Stimulated activated CD4-positive, alpha-beta T cell treated with anti-CD3 and anti-CD28 coated beads, Interleukin-15, amount 100 ng/mL, for 24 hours (primary cell): ENCODE measurements around the gene RPL27A.

Experiments used
- DNase-seq: peaks from one replicate; pipeline ENCODE4 v3.0.0-alpha.2; 2020

Gene RPL27A

DNA sequence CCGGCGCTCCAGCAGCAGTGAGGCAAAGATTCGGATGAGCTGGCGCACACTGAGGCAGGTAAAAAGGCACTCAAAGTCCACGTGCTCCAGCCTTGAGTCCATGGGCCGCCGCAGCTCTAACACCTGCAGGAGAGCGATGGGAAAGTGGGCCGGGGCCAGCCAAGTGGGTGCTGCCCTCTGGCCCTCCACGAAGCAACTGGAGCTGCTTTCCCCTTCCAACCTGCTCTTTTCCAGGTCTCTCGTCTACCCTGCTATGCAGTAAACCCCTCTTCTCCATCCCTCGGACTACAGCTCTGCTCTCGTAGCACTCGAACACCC, 20.0 kb downstream of the RPL27A start:
- no peak for DNase-seq

GRCh38 chr11:8704136-8704535, 21.5 kb downstream of the RPL27A start:
- DNase-seq, result no peak

DNA sequence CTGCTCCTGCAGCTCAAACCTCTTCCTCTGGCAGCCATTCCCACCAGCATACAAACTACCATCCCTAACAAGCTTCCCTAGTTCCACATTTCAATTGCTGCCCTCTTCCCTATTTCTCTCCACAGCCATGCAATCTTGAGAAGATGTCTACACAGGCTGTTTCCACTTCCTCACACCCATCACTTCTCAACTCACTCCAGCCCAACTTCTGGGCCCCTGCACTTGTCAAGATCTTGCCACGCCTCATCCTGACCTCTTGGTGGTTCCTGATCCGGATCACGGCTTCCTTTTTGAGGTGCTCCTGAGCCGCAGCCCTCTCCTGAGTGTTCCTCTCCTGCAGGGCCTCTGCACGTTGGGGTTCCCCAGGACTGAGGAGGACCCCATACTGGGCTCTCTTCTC, 22.6 kb downstream of the RPL27A start:
- no peak for DNase-seq

DNA sequence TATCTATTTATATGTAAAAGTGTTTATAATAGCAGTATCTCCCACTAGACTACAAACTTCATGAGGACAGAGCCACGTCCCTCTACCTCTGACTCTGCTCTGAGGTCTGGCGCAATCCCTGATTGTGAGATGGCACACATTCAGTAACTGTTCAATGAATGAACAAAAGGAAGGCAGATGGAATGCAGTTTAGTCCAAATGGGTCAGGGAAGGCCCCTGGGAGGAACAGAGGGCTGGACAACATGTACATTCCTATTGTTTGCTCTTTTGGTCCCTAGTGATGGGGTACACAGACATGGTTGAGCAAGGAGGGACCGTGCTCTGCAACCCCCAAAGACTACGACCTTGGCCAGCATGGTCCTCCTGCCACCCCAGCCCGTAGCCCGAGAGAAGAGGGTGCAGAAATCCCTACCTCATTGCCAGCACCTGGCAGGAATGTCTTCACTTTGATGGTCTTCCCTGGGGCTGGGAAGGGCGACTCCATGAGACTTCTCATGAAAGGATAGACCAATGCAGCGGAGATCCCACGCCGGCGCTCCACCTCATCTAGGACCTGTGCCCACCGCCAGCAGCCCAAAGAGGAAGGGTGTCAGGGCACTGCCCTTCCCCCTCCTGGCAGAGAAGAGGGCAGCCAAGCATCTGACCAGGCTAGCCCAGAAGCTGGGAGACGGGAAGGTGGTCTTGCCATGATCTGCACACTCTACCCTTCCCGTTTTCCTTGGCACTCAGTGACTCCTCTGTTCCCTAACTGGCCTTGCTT, 24.3 kb downstream of the RPL27A start:
- no peak for DNase-seq

DNA sequence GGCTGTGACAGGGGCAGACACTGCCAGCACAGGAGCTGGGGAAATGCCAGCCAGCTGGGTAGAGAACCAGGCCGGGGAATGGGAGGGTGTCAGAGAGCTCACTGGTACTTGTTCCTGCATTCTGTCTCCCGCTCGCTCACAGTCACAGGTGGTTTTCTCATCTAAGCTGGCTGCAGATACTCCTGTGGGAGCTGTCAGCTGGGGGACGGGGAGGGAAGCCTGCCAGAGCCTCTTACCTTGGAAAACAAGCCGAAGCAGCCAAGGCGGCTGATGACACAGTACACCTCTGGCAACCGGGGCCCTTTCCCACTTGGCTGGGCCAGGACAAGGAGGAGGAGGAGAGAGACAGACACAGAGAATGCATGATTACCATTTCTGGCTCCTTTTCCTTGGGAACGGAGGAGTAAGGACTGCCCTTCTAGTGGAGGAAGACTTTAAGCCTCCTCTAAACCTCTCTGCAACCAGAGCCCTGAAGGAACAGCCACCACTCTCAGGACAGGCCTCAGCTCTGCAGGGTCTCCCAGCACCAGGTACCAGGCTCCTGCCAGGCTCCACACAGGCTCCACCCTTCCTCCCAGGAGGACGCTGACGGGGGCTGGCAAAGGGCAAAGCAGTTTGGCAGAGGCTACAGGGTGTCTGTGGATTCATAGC, 25.1 kb downstream of the RPL27A start:
- DNase-seq, result no peak

- no peak for DNase-seq
Measured at GRCh38 chr11:8709002-8709672, 26.5 kb downstream of the RPL27A start.

DNA sequence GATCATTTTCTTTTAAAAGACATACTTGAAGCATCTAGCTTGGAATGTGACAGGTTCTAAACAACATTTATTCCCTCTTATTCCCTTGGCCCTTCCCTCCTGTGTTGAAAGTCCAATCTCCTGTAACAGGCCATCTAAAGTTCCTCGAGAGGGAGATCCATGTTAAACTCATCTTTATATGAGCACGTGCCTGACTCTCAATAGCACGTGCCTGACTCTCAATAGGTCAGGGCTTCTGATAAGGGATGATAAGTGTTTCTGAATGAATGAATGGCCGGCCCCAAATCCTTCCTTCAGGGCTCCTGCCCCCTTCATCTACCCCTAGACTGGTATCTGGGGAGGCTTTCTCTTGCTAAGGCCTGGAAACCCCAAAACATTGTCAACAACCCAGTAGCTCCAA, 27.2 kb downstream of the RPL27A start:
- DNase-seq, result no peak

DNA sequence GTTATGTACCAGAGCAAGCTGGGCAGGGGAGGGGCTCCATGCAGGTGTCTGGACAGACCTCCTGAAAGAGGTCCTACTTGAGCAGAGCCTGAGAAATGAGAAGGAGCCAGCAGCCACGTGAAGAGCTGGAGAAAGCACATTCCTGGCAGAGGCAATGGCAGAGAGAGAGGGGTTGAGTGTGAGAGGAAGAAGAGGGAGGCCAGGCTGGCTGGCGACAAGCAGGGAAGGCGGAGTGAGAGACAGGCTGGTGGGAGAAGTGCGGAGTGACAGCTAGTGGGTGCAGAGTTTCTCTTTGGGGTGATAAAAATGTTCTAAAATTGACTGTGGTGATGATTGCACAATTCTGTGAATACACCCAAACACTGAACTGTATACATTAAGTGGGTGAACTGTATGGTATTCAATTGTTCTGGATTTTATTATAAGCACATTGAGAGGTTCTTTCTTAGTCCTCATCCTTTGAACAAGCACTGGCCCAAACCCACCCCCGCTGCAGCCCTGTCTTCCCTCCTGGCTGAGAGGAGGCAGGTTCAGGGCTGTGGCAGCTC, 29.4 kb downstream of the RPL27A start:
- no peak for DNase-seq

DNA sequence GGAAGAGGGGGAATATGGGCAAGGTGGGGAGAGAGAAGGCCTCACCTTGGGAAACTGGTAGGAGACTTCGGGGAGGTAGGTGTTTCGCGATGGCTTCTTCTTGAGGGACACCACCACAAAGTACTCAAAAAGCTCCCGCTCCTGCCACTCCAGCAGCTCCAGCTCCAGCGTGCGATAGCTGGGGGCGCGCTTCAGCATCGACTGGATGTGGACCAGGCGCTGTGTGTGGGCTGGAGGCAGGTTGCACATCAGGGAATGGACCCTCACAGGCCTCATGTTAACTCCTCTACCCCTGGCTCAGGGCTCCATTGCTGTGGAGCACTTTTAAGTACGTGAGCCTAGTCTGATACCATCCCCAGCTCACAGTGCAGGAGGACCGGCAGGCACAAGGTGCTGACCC, 29.9 kb downstream of the RPL27A start:
- no peak for DNase-seq

- no peak for DNase-seq
Measured at GRCh38 chr11:8713760-8714454, 31.3 kb downstream of the RPL27A start.

DNA sequence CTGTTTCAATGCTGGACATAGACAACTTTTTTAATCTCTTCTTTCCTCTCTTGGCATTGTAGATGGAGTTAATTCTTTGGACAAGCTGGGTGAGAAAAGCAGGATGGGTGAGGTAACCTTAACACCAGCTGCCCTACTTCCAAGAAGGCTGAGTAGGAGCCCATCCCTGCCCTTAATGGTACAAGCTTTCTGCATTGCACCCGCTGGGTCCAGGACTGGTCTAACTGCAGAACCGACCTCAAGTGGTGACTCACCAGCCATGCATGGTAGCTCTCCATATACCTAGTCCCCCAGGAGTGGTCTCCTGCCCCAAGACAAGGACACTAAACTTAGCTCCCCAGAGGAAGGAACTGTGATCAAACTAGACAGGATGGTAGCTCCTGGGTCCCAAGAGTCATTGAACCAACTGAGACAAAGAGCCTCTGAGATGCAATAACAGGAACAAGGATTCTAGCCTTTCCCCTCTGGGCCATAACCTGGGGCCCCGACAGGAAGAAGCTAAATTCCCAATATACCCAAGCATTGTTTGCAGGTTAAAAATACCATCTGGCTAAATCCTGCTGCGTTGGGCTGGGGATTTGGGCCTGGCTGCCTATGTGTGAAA, 32.1 kb downstream of the RPL27A start:
- no peak for DNase-seq

DNA sequence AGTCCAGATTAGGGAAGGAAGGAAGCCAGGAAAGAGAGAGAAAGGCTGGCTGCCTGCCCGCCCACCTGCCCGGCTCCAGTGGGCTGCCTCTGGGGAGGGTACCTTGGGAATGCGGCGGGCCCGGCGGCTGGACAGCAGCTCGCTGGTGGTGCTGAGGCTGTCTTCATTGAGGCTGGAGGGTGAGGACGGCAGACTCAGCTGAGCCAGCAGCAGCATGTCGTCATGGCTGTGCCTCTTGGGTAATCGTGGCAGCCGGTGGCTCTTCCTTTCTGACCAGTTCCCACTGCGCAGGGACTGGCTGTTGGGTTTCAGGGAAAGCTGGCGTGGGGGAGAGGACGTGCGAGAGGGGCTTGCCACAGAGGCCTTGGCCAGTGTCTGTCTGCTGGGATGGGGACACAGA, 32.9 kb downstream of the RPL27A start:
- no peak for DNase-seq

GRCh38 chr11:8717544-8717875, 34.9 kb downstream of the RPL27A start:
- DNase-seq, result no peak

GRCh38 chr11:8717876-8718753, 35.5 kb downstream of the RPL27A start:
- no peak for DNase-seq

DNA sequence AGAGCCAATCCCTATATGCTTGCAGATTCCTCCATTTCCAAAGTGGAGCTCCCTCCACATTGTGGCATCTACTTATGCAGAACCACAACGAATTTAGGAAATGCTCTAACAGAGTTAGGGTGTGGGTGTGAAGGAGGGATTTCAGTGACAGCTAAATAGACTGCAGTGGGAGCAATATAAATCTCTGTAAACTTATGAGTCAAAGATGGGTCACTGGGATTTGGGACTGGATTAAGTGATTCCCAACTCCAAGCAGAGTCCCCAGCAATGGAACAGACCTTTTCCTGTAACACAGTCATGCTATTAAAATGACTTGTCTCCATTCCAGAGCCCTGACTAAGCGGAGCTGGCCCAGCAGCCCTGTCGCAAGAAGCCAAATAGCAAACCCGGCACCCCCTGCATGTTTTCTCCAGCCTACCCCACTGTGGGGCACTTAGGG, 36.6 kb downstream of the RPL27A start:
- no peak for DNase-seq

DNA sequence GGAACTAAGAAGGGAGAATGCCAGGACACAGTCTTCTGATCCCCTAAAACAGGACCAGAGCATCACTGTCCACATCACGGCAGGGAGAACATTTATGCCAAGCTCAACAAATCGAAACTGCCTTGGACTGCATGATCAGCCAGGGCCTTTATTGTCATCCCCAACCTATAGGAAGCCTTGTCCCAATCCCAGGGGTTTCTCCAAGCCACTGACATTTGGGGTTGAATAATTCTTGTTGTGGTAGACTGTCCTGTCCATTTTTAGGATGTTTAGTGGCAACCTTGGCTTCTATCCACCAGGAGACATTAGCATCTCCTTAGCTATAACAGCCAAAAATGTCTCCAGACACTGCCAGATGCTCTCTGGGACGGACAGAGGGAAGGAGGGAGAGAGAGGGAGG, 37.1 kb downstream of the RPL27A start:
- DNase-seq, result no peak

DNA sequence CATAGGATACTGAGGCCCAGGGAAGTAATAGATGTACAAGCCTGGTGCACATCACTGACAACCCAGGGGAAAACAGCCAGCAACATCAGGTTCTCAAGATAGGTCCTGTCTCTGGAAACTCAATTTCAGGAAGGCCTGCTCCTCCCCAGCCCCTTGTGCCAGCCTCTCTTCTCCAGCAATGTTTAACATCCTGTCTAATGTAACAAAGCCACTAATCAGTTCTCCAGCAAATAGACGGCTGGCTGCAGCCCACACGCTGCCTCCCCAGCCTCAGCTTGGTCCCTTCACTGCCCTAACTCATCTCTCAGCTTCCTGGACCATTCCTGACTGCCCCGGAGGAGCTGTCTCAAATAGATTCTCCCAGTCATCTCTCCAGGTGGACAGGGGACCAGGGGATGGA, 37.8 kb downstream of the RPL27A start:
- DNase-seq, result no peak

DNA sequence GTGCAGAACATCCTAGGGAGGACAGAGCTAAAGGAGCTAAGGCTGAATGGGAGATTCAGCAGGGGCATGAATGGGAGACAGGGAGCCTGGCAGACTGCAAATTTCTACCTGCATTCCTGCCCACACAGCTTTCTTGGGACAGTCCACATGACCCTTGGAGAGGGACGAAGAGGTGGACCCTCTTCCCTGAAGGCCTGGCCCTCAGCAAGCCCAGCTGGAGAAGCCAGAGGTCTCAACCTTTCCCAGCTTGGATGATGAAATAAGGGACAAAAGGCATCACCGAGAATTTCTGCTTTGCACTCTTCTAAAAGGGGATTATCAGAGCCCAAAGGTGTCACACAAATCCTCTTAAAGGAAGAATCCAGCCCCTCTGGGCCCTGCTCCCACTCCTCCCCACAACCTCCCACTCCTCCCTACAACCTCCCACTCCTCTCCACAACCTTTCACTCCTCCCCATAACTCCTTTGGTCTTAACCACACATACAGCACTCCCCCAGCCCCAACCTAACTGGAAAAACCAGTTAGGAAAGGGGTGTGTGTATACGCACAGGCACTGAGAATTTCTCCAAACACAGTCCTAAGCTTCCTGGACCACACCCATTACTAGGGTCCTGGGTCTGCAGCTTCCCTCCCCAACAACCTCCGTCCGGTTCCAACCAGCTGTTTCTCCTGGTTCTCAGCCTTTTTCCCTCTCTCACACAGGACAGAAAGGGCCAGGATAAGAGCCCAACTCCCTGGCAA, 38.4 kb downstream of the RPL27A start:
- no peak for DNase-seq

DNA sequence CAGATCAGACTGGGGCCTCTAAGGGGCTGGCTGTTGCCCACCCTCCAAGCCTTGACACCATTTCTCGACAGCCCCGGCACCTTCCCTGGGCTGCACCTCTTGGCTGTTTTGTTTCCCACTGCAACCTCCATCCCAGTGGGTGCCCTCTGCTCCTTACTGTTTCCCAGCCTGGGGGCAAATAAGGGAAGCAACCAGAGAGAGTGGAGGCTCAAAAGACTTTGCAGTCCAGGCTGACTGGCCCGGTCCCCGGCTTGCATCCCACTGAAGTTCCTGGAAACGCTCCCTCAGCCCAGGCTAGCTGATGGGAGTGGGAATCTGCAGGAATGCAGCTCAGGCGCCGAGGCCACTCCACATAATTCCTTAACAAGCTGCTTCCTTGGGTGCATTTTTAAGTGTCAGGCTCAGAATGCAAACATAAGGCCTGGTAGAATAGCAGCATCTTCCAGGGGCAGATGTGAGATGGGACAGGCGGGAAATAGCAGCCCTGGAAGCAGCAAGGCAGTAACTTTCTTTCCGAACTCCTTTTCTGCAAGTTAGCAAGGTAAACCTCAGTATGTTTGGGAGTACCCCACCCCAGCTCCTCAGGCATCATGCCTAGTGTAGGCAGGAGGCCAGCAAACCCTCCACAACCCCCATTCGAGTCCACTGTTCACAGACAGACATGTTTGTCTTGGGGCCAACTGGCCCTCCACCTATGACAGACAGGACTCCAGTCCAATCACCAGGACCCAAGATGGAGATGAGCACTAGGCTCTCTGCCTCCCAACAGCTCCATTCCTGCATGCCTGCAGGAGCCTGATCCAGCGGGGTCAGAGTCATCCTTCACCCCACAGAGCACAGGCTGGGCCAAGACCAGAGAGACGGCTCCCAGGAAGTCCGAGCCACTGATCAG, 39.3 kb downstream of the RPL27A start:
- DNase-seq, result no peak

DNA sequence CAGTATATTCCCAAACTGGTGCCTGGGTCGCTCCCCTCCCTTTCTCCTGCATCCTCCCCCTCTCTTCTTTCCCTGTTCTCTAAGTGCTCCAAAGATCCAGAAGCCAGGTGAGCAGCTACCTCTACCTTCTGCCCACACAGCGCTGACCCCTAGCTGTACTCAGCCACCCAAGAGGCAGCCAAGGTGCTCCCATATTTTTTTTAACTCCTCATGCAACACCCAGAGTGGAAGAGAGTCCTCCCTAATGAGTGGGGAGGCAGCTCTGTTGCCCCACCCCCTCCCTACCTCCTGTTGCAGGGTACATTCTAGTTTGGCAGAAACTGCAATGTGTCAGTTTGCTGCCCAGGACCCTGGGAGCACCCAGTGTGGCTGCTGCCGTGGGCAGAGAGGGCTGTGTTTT, 40.2 kb downstream of the RPL27A start:
- no peak for DNase-seq
